8988T (cell line): ENCODE data around the gene SEC23IP.
"Not testable (repeated sequence)": the region's sequence is repeated elsewhere in the genome, so short reads cannot be mapped to it uniquely, and the experiment has no call there.

ENCODE experiments used
- DNase-seq: peaks from one replicate; pipeline ENCODE4 v3.0.0; 2011

The SEC23IP gene

DNA sequence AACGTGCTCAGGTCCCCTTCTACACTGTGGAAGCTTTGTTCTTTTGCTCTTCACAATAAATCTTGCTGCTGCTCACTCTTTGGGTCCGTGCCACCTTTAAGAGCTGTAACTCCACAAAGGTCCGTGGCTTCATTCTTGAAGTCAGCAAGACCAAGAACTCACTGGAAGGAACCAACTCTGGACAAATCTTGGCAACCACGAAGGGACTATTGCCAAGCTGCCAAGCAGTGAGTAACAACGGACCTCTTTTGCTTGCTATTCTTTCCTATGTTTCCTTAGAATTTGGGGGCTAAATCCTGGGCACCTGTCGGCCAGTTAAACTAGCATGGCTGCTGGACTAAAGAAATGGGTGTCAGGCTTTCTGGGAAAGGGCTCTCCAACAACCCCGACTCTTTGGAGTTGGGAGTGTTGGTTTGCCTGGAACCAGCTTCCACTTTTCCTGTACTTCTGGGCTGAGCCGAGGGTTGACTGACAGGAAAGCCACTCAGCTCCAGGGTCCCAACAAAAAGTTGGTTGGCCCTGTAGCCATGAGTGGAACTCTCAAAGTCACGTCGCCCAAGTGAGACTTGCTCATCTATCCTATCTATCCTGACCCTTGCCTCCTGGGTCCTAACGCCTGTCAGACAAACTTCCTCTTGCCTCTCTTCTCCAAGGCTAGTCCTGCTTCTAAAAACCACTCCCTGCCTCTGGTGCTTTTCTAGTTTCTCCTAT is 8.5 kb upstream of the SEC23IP start:
- DNase-seq: not testable (repeated sequence)

- DNase-seq: not testable (repeated sequence)
Observed at GRCh38 chr10:119886070-119886469, 6.5 kb upstream of the SEC23IP start.

DNA sequence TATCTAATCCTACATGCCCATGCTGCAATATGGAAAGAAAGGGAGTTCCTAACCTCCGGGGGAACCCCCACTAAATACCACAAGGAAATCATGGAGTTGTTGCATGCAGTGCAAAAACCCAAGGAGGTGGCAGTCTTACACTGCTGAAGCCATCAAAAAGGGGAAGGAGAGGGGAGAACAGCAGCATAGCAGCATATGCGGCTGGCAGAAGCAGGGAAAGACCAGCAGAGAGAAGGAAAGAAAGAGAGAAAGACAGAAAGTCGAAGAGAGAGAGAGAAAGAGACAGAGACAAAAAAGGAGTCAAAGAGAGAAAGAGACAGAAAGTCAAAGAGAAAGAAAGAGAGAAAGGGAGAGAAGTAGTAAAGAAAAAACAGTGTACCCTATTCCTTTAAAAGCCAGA is 3.8 kb upstream of the SEC23IP start:
- DNase-seq: not testable (repeated sequence)

GRCh38 chr10:119889201-119889600 is 3.3 kb upstream of the SEC23IP start:
- DNase-seq: not testable (repeated sequence)

GRCh38 chr10:119890307-119890706 is 2.2 kb upstream of the SEC23IP start:
- DNase-seq: not testable (repeated sequence)

- not testable (repeated sequence) for DNase-seq
Observed at GRCh38 chr10:119891849-119892187, 712 bp upstream of the SEC23IP start.

GRCh38 chr10:119893074-119893473 is 544 bp downstream of the SEC23IP start:
- no peak for DNase-seq

GRCh38 chr10:119893845-119894427 is 1.4 kb downstream of the SEC23IP start:
- no peak for DNase-seq

DNA sequence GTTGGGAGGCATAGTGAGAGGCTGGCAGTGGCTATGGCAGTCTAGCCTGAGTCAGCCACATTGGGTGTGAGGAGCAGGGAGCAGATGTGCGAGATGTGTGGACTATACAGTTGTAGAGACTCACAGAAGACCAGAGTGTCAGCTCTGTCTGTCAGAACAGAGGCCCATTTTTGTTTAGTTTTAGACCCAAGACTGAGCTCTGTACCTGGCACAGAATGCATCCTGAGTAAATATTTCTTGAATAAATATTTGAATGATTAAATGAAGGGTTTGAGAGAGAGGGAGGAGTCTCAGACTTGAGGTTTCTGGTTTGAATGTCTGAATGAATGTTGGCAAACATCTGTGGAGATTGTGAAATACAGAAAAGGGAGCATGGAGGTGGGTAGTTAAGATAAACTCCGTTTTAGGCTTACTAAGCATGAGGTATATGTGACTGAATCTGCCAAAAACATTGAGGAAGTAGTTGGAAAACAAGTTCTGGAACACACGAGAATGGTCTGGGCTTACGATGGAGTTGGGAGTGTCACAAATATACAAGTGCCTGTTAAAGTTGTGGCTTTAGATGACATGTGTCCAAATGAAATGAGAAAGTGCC is 3.6 kb downstream of the SEC23IP start:
- DNase-seq: no peak

DNA sequence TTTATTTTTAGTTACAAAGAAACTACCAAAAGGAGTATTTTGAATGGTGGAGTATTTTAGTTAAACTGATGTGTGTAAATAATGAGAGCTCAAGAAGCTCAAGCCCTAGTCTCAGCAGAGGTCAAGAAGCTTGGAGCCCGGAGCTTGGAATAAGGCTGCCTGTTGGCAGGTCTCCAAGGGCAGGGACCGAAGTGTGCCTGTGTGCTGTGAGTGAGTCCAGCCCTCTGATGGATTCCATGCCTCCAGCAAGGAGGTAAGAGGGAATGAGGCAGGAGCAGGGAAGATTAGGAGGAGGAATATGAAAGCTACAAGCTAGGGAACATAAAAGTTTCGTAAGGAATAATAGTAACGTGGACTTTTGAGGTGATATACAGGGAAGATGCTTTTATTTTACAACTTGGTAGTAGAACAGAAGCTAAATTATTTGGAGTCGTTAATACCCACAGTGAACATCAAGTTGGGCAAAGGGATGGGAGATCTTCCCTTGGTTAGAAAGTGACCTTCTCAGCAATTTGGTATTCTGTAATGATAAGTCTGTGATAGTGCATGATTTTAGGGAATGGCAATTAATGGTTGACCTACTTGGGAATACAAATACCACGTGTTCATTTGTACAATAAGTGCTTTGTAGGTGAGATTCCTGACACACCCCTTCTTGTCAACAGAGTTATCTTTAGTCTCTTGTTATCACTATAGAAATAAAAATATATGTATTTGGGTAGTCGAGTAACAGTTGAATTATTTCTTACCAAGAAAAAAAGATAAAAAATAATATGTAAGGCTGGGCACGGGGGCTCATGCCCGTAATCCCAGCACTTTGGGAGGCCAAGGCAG is 4.6 kb downstream of the SEC23IP start:
- no peak for DNase-seq

- no peak for DNase-seq
Observed at GRCh38 chr10:119898577-119898976, 6.0 kb downstream of the SEC23IP start.

- no peak for DNase-seq
Observed at GRCh38 chr10:119903946-119904666, 11.6 kb downstream of the SEC23IP start.

DNA sequence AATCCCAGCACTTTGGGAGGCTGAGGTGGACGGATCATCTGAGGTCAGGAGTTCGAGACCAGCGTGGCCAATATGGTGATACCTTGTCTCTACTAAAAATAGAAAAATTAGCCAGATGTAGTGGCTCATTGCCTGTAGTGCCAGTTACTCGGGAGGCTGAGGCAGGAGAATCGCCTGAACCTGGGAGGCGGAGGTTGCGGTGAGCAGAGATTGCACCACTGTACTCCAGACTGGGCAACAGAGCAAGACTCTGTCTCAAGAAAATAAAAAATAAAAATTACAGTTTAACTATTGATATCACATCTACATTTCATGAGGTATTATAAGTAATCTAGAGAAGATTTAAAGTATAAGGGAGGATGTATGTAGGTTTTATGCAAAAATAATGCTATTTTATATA is 15.2 kb downstream of the SEC23IP start:
- DNase-seq: not testable (repeated sequence)

GRCh38 chr10:119908166-119908565 is 15.6 kb downstream of the SEC23IP start:
- no peak for DNase-seq

- no peak for DNase-seq
Observed at GRCh38 chr10:119910689-119911088, 18.2 kb downstream of the SEC23IP start.

- DNase-seq: no peak
Observed at GRCh38 chr10:119917777-119918176, 25.2 kb downstream of the SEC23IP start.

DNA sequence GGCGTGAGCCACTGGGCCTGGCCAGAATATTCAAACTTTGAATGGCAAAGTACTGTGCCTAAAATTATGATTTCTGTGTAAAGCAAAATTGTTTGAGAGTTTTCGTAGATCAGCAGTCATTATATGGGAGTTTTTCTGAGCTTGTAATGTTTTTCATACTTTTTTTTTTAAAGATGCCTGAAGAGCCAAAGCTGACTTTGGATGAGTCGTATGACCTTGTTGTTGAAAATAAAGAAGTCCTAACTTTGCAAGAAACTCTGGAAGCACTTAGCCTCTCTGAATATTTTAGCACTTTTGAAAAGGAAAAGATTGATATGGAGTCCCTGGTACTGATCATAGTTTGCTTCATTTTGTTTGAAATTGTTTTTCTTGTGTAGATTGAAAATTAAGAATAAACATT is 26.7 kb downstream of the SEC23IP start:
- no peak for DNase-seq

GRCh38 chr10:119919826-119920225 is 27.3 kb downstream of the SEC23IP start:
- DNase-seq: no peak

DNA sequence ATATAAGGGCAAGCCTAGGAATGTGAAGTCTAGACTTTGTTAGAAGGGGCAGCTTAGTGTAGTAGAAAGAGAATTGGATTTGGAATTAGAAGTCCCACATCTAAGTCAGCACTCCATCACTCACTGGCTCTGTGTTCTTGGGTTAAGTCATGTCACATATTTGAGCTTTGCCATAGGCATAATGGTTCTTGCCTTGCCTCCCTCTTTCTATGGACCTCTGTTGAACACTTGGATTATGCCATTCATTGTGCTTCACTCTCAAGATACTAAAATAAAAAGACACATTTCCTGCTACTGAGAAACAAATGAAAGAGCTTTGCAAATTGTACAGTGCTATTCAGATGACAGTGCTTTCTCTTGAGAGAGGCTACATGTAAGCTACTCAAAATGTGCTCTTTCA is 35.9 kb downstream of the SEC23IP start:
- DNase-seq: no peak

DNA sequence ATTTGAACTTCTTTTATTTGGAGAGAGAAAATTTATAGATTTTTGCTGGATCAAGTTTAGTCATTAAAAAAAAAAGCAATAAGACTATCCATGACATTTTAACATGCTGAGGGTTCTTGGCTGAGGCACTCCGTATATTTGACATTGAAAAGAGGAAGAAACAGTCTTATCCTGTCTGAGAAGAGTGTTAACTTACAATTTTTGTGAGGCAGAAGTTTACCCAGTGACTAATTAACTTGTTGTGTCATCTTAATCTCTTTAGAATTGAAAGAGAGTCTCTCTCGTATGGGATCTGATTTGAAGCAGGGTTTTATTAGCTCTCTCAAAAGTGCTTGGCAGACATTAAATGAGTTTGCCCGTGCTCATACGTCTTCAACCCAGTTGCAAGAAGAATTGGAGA is 39.3 kb downstream of the SEC23IP start:
- DNase-seq: no peak

DNA sequence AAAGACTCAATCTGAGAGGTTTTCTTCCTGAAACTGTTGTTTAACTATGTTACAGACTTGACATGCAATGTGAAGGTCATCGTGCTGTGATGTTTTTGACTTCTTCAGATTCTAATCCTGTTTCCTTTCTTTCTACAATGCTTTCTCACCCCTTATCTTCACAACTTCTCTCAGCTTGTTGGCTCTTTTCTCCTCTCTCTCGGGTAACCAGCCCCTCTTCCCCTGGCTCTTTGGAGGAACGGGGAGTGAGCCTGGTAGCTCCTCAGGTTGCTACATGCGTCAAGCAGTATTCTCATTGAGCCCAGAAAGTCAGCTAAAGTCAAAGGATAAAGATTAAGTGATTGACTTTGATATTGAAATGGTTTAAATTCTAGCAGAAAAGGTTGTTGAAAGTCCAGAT is 40.1 kb downstream of the SEC23IP start:
- DNase-seq: no peak

GRCh38 chr10:119933179-119933578 is 40.6 kb downstream of the SEC23IP start:
- DNase-seq: no peak

GRCh38 chr10:119940487-119940886 is 48.0 kb downstream of the SEC23IP start:
- no peak for DNase-seq
